PC-3 (cell line): Measurements from ENCODE around the gene PACRG. TPM values are rescaled to one million over a fixed set of nuclear protein-coding genes. Genes with fewer than 3 reads are reported as not detected.

Experiments used
- ATAC-seq: fragments of 200-7000 bp; cut with Tn5 transposase; 2 replicates; pipeline ENCODE4 v1.9.1; 2020; ENCODE audit warnings: mild to moderate bottlenecking, moderate library complexity
- BruUV-seq: library from RNA; stranded (reverse); fragments of 400-500 nt; replicated peaks from 2 replicates; lab custom pipeline; 2021; lab: Mats Ljungman, UMichigan
- CTCF ChIA-PET: fragments of 300-600 bp; sonication (Branson Sonifier 250); formaldehyde crosslinking; loops from one replicate; lab custom pipeline; 2022; ENCODE audit warnings: antibody characterized with exemption; lab: Charles Lee
- POLR2A ChIA-PET: fragments of 300-600 bp; sonication (Branson Sonifier 250); formaldehyde crosslinking; loops from one replicate; lab custom pipeline; 2022; ENCODE audit warnings: antibody characterized with exemption; ENCODE audit not compliant: unreplicated experiment; lab: Charles Lee
- DNase-seq: peaks from one replicate; pipeline ENCODE4 v3.0.0-alpha.2; 2015
- H2AFZ ChIP-seq: fragments of 300-600 bp; sonication (generic); 2 replicates; pipeline ENCODE4 v1.6.0; 2016; ENCODE audit warnings: antibody characterized with exemption, low read length
- H3F3A ChIP-seq: fragments of 300-600 bp; sonication (generic); one replicate; pipeline ENCODE4 v1.6.0; 2017; ENCODE audit warnings: antibody characterized with exemption, low read length, control low read depth, mild to moderate bottlenecking; ENCODE audit not compliant: unreplicated experiment
- H3K27ac ChIP-seq: fragments of 300-600 bp; sonication (generic); 2 replicates; pipeline ENCODE4 v1.5.1; 2016; ENCODE audit warnings: mild to moderate bottlenecking, low read length
- H3K27me3 ChIP-seq: fragments of 300-600 bp; sonication (generic); 2 replicates; pipeline ENCODE4 v1.6.1; 2016; ENCODE audit warnings: low read length, mixed read lengths
- H3K36me3 ChIP-seq: fragments of 300-600 bp; sonication (generic); 2 replicates; pipeline ENCODE4 v1.6.1; 2016; ENCODE audit warnings: low read depth, mixed run types, low read length, mixed read lengths
- H3K4me1 ChIP-seq: fragments of 300-600 bp; sonication (generic); 2 replicates; pipeline ENCODE4 v1.5.1; 2016; ENCODE audit warnings: low read length; ENCODE audit not compliant: insufficient read depth
- H3K4me2 ChIP-seq: fragments of 300-600 bp; sonication (generic); 2 replicates; pipeline ENCODE4 v1.6.0; 2016; ENCODE audit warnings: low read length
- H3K4me3 ChIP-seq: fragments of 300-600 bp; sonication (generic); 2 replicates; pipeline ENCODE4 v1.5.1; 2016; ENCODE audit warnings: mild to moderate bottlenecking, low read length, mixed read lengths
- H3K79me2 ChIP-seq: fragments of 300-600 bp; sonication (generic); 2 replicates; pipeline ENCODE4 v1.6.1; 2017; ENCODE audit warnings: low read length, mixed read lengths
- H3K9ac ChIP-seq: fragments of 300-600 bp; sonication (generic); 2 replicates; pipeline ENCODE4 v1.6.0; 2016; ENCODE audit warnings: mild to moderate bottlenecking, low read length
- H3K9me2 ChIP-seq: fragments of 300-600 bp; sonication (generic); replicated peaks from 2 replicates; pipeline ENCODE4 v1.6.1; 2016; ENCODE audit warnings: mixed run types, low read length, mixed read lengths
- H3K9me3 ChIP-seq: fragments of 300-600 bp; sonication (generic); 2 replicates; pipeline ENCODE4 v1.6.1; 2016; ENCODE audit warnings: low read length, mixed read lengths
- H4K20me1 ChIP-seq: fragments of 300-600 bp; sonication (generic); 2 replicates; pipeline ENCODE4 v1.6.1; 2016; ENCODE audit warnings: low read length, mixed read lengths
- CTCF ChIP-seq: fragments of 300-600 bp; sonication (generic); conservative IDR thresholded peaks from 2 replicates; pipeline ENCODE4 v1.5.1; 2017; ENCODE audit warnings: antibody characterized with exemption, low read depth, mild to moderate bottlenecking, low read length
- EZH2 ChIP-seq: fragments of 300-600 bp; sonication (generic); IDR thresholded peaks from one replicate; pipeline ENCODE4 v1.6.1; 2017; ENCODE audit warnings: antibody characterized with exemption, mild to moderate bottlenecking, low read length; ENCODE audit not compliant: unreplicated experiment
- EZH2phosphoT487 ChIP-seq: fragments of 300-600 bp; sonication (generic); IDR thresholded peaks from 2 replicates; pipeline ENCODE4 v1.6.1; 2018; ENCODE audit warnings: mild to moderate bottlenecking, antibody characterized with exemption, low read length, borderline replicate concordance
- intact Hi-C: fragments of 100-400 bp; cut with micrococcal nuclease; formaldehyde crosslinking; loops from 2 replicates; pipeline ENCODE4 v1.9.0; 2023
- total RNA-seq: library from RNA; depleted of rRNA; stranded (reverse); fragments of >200 nt; gene quantifications from 2 replicates; pipeline ENCODE4 v1.2.3, GENCODE V29; 2014

The PACRG gene
- total RNA-seq, 1 experiment from 2014 or later, result not detected

- Histone ChIP-seq H3K4me2 (no peak overlapping the region), H3K4me3 (no peak overlapping the region), H3K27me3 (peaks cover 3% of the 10 kb centered on the region), H3F3A (no peaks in the 10 kb centered on the region), H3K9me2 (no peaks in the 10 kb centered on the region), H3K27ac (no peak overlapping the region), H4K20me1 (no peaks in the 10 kb centered on the region), H3K36me3 (no peaks in the 10 kb centered on the region), H3K79me2 (no peaks in the 10 kb centered on the region), H2AFZ (no peak overlapping the region), H3K4me1 (no peaks in the 10 kb centered on the region), H3K9ac (no peak overlapping the region), H3K9me3 (no peaks in the 10 kb centered on the region)
- intact Hi-C loops, result no loop called here
- ATAC-seq, result no peak
- DNase-seq, result no peak
- ChIA-PET POLR2A (no interaction called here), CTCF (no interaction called here)
- TF ChIP-seq EZH2phosphoT487 (no peak), EZH2 (no peak), CTCF (no peak)
- no TSS peak for BruUV-seq
Observed at GRCh38 chr6:163057260-163057659, 329.5 kb downstream of the PACRG start.

DNA sequence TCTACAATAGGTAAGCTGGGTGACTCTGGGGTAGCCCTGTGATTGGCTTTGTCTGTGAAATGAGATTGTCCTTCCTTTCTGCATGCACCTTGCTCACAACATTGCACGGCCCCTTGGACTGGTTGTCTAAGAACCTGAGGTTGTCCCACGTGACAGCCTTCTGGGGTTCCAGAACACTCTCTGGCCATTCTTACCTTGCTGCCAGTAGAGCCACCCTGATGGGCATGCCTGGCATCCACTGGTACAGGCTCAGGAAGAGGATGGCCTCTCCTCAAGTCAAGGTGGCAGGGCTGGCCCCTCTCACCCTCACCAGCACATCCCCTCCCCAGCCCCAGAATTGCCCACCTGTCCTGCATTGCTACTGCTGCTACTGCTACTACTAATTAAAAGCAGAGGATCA, 335.0 kb downstream of the PACRG start:
- Histone ChIP-seq H3K27me3 (peaks cover 14% of the 10 kb centered on the region), H3K9me2 (no peaks in the 10 kb centered on the region), H3K4me2 (no peak overlapping the region), H3F3A (no peaks in the 10 kb centered on the region), H3K9me3 (no peaks in the 10 kb centered on the region), H3K9ac (no peak overlapping the region), H3K4me1 (no peaks in the 10 kb centered on the region), H3K27ac (no peak overlapping the region), H3K79me2 (no peaks in the 10 kb centered on the region), H3K4me3 (no peak overlapping the region), H4K20me1 (no peaks in the 10 kb centered on the region), H2AFZ (no peak overlapping the region), H3K36me3 (no peaks in the 10 kb centered on the region)
- ChIA-PET POLR2A (no interaction called here), CTCF (no interaction called here)
- BruUV-seq, result no TSS peak
- no peak for DNase-seq
- no peak for TF ChIP-seq CTCF
- TF ChIP-seq EZH2phosphoT487, result no peak
- no peak for TF ChIP-seq EZH2
- intact Hi-C loops, result no loop called here
- no peak for ATAC-seq

DNA sequence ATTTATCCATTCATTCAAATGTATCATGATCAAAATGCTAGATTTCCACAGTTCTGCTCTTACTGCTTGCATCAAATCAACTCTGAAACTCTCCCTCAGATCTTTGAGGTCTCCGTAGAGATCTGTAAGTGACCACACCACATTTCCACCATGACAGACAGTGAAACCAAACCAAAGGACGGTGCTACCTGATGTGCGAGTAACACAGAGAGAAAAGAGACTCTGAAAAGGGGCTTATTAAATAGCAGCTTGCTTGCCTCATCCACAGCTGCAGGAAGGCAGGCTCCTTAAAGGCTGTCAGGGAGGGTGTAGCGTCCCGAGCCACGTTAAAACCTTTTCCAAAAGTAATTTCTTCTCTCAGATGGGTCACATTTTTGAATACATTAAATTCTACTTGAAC, 335.8 kb downstream of the PACRG start:
- Histone ChIP-seq H3K79me2 (no peaks in the 10 kb centered on the region), H3K9me2 (no peaks in the 10 kb centered on the region), H3K27me3 (peaks cover 11% of the 10 kb centered on the region), H3F3A (no peaks in the 10 kb centered on the region), H3K4me1 (no peaks in the 10 kb centered on the region), H2AFZ (no peak overlapping the region), H4K20me1 (no peaks in the 10 kb centered on the region), H3K4me3 (no peak overlapping the region), H3K36me3 (no peaks in the 10 kb centered on the region), H3K27ac (no peak overlapping the region), H3K9ac (no peak overlapping the region), H3K9me3 (no peaks in the 10 kb centered on the region), H3K4me2 (no peak overlapping the region)
- intact Hi-C loops, result no loop called here
- ATAC-seq, result no peak
- TF ChIP-seq CTCF (no peak), EZH2 (no peak), EZH2phosphoT487 (no peak)
- CTCF ChIA-PET, result no interaction called here
- DNase-seq, result no peak
- POLR2A ChIA-PET, result no interaction called here
- no TSS peak for BruUV-seq
